Ovary (tissue), 9 donors: ENCODE measurements around the gene IBA57. TPM values are rescaled to one million over a fixed set of nuclear protein-coding genes. Genes with fewer than 3 reads are reported as not detected.
"Not testable (repeated sequence)": the region's sequence is repeated elsewhere in the genome, so short reads cannot be mapped to it uniquely, and the experiment has no call there.

ENCODE experiments used
- DNase-seq, 5 donors: peaks; one replicate each; pipeline ENCODE4 v3.0.0-alpha.2; 2019 to 2020
- H3K27ac ChIP-seq, 2 donors: fragments of 200-600 bp; one replicate each; pipeline versions ENCODE4 v1.5.1 to v1.8.0; 2019 to 2022
- H3K27me3 ChIP-seq: fragments of 200-600 bp; one replicate; pipeline ENCODE4 v1.8.0; 2022
- H3K36me3 ChIP-seq: fragments of 200-600 bp; sonication (generic); one replicate; pipeline ENCODE4 v1.5.1; 2019
- H3K4me1 ChIP-seq: one replicate; pipeline ENCODE4 v1.8.1; 2013; ENCODE audit warnings: mild to moderate bottlenecking, moderate library complexity; ENCODE audit not compliant: insufficient read depth
- H3K4me3 ChIP-seq: fragments of 200-600 bp; sonication (generic); one replicate; pipeline ENCODE4 v1.5.1; 2017
- H3K9me3 ChIP-seq, 2 donors: fragments of 200-600 bp in 1 of 2; sonication (generic) in 1 of 2; one replicate each; pipeline versions ENCODE4 v1.5.1 to v1.8.1; 2013 to 2019; ENCODE audit warnings: mild to moderate bottlenecking in 1 of 2, moderate library complexity in 1 of 2
- CTCF ChIP-seq, 3 donors: fragments of 450-650 bp in 2 of 3; fragments of 200-600 bp in 1 of 3; IDR thresholded peaks; one replicate each; pipeline versions ENCODE4 v1.5.1 to v1.8.0; 2016 to 2022; ENCODE audit warnings: antibody characterized with exemption in 3 of 3, mild to moderate bottlenecking in 1 of 3
- EP300 ChIP-seq: sonication (generic); formaldehyde crosslinking; IDR thresholded peaks from one replicate; pipeline ENCODE4 v1.6.1; 2017; ENCODE audit warnings: antibody characterized with exemption
- POLR2A ChIP-seq: fragments of 450-650 bp; IDR thresholded peaks from one replicate; pipeline ENCODE4 v1.6.1; 2017; ENCODE audit warnings: antibody characterized with exemption, mild to moderate bottlenecking, moderate library complexity
- WGBS, 3 donors: extraction: QIAGEN DNeasy Blood & Tissue Kit in 1 of 3; methylation state at CpG; one replicate each; pipeline versions ENCODE4 v1.1.5 to v1.1.7; 2013 to 2017; 5-methylcytosine and 5-hydroxymethylcytosine counted together
- intact Hi-C, 4 donors: fragments of 100-400 bp; cut with DNase I; formaldehyde crosslinking; loops; one replicate each; pipeline versions ENCODE4 v1.11.0 to v1.15.1; 2022 to 2023
- polyA plus RNA-seq, 2 donors: library from polyadenylated mRNA; stranded (reverse); fragments of 200-250 nt in 1 of 2; fragments of 350-450 nt in 1 of 2; fragmentation: Illumina TruSeq in 1 of 2; extraction: RNeasy Lipid Tissue Mini Kit (QIAGEN cat#74804) in 1 of 2; gene quantifications; one replicate each; pipeline ENCODE4 v1.2.3, GENCODE V29; 2013 to 2014
- total RNA-seq, 7 donors: library from RNA; depleted of rRNA in 2 of 7; stranded (reverse); fragments of >200 nt in 2 of 7; fragmentation: NEBNext Ultra II Directional in 3 of 7; extraction: Animal tissue kit (Norgen Biotek cat#: 25700) in 3 of 7; gene quantifications; one replicate each; pipeline versions ENCODE4 v1.1.0 to v1.2.4, GENCODE V29; 2016 to 2023
- donor health status: DM: no; HTN: no; CAD: no; lungs with moderate emphysema.
- donor health status: DM: no; HTN: no; CAD: no.
- donor health status: Bipolar disorder and iron deficiency.
- donor health status: DM: yes; HTN: yes; CAD: no.
- donor health status: DM: no; HTN: no; CAD: no.
- donor health status: DM: yes; HTN: yes; CAD: no.

Gene IBA57
- total and polyA plus RNA-seq, 9 donors, result 2.8 to 14.5 (median 9.0) TPM

- DNase-seq, result peak in 1 of 5 donors; percentile 13
- H3K36me3 ChIP-seq, result no peaks in the 10 kb centered on the region
- 77 to 81% (median 79%) methylated on average over 11 of the region's 11 CpGs for WGBS, 3 donors
- no peaks in the 10 kb centered on the region for H3K4me1 ChIP-seq
- H3K4me3 ChIP-seq, result no peak overlapping the region
- no peaks in the 10 kb centered on the region for H3K9me3 ChIP-seq
- H3K27me3 ChIP-seq, result no peaks in the 10 kb centered on the region
- TF ChIP-seq POLR2A (no peak), CTCF (IDR thresholded peaks at IDR 0.05) (no peak), EP300 (no peak)
- intact Hi-C loops, result no loop called here
- no peak overlapping the region for H3K27ac ChIP-seq
These were observed 20.0 kb downstream of the IBA57 start for GRCh38 chr1:228185641-228185965.

- H3K27ac ChIP-seq, H3K9me3 ChIP-seq, DNase-seq, intact Hi-C loops, H3K27me3 ChIP-seq, H3K4me1 ChIP-seq, H3K36me3 ChIP-seq, H3K4me3 ChIP-seq: not testable (repeated sequence)
- WGBS, 3 donors, result 81 to 90% (median 86%) methylated on average over 2 of the region's 2 CpGs
These were observed 22.6 kb downstream of the IBA57 start for GRCh38 chr1:228188249-228188648.

- WGBS, 3 donors, result 82 to 87% (median 83%) methylated on average over 14 of the region's 14 CpGs
- Histone ChIP-seq H3K9me3 (no peaks in the 10 kb centered on the region), H3K4me3 (no peak overlapping the region), H3K27me3 (no peaks in the 10 kb centered on the region), H3K27ac (no peak overlapping the region), H3K4me1 (no peaks in the 10 kb centered on the region), H3K36me3 (no peaks in the 10 kb centered on the region)
- peak in 1 of 5 donors; percentile 21 for DNase-seq
- intact Hi-C loops, result no loop called here
- TF ChIP-seq POLR2A (peak; percentile 15), EP300 (no peak)
These were observed 24.6 kb downstream of the IBA57 start for GRCh38 chr1:228190182-228190581.

GRCh38 chr1:228190778-228191177, 25.2 kb downstream of the IBA57 start:
- TF ChIP-seq POLR2A (no peak), EP300 (no peak)
- Histone ChIP-seq H3K4me1 (no peaks in the 10 kb centered on the region), H3K27ac (no peak overlapping the region), H3K27me3 (no peaks in the 10 kb centered on the region), H3K9me3 (no peaks in the 10 kb centered on the region), H3K4me3 (no peak overlapping the region), H3K36me3 (no peaks in the 10 kb centered on the region)
- intact Hi-C loops, result no loop called here
- no peak for DNase-seq
- WGBS, 3 donors, result 82 to 94% (median 89%) methylated on average over 5 of the region's 5 CpGs

GRCh38 chr1:228194436-228194835, 28.8 kb downstream of the IBA57 start:
- Histone ChIP-seq H3K27ac (no peak overlapping the region), H3K4me1 (no peaks in the 10 kb centered on the region), H3K27me3 (no peaks in the 10 kb centered on the region), H3K9me3 (peaks cover 0 to 2% of the 10 kb centered on the region in 2 donors), H3K4me3 (no peak overlapping the region), H3K36me3 (no peaks in the 10 kb centered on the region)
- TF ChIP-seq EP300 (no peak), CTCF (IDR thresholded peaks at IDR 0.05) (no peak), POLR2A (no peak)
- WGBS, 3 donors, result 72 to 85% (median 80%) methylated on average over 3 of the region's 3 CpGs
- DNase-seq, result peak in 1 of 5 donors; percentile 7
- intact Hi-C loops, result no loop called here

- 88 to 94% (median 92%) methylated on average over 8 of the region's 8 CpGs for WGBS, 3 donors
- no peaks in the 10 kb centered on the region for H3K4me1 ChIP-seq
- peaks cover 0 to 2% of the 10 kb centered on the region in 2 donors for H3K9me3 ChIP-seq
- H3K4me3 ChIP-seq, result no peak overlapping the region
- H3K36me3 ChIP-seq, result no peaks in the 10 kb centered on the region
- peak in 1 of 5 donors; percentile 1 for DNase-seq
- TF ChIP-seq POLR2A (no peak), EP300 (no peak), CTCF (IDR thresholded peaks at IDR 0.05) (no peak)
- H3K27ac ChIP-seq, result no peak overlapping the region
- H3K27me3 ChIP-seq, result no peaks in the 10 kb centered on the region
- intact Hi-C loops, result no loop called here
These were observed 29.6 kb downstream of the IBA57 start for GRCh38 chr1:228194921-228195812.
